Uterus (tissue), 2 donors: ENCODE data around the gene SNCG.

ENCODE experiments used
- CTCF ChIP-seq, 4 experiments: fragments of 200-600 bp in 2 of 4; fragments of 450-650 bp in 2 of 4; sonication (generic) in 2 of 4; IDR thresholded peaks; one replicate each; pipeline ENCODE4 v1.5.1; 2016 to 2019; ENCODE audit warnings: antibody characterized with exemption in 4 of 4, mild to moderate bottlenecking in 2 of 4, moderate library complexity in 1 of 4
- POLR2A ChIP-seq, 2 donors: fragments of 450-650 bp; IDR thresholded peaks; one replicate each; pipeline ENCODE4 v1.6.1; 2016; ENCODE audit warnings: antibody characterized with exemption in 2 of 2, mild to moderate bottlenecking in 1 of 2, moderate library complexity in 1 of 2

DNA sequence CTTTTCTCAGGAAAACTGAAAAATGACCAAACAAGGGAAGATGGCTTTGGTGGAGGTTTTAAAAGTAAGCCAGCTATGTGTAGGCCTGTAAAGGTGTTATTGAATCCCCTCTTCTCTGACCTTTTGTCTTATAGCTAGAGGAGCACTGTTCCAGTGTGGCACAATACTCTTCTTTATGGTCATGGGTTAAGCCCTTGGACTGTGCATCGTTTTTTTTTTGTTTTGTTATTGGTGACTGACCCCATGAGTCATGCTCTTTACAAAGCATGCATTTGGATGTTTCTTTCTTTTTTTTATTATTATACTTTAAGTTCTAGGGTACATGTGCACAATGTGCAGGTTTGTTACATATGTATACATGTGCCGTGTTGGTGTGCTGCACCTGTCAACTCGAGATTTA, 42.1 kb downstream of the SNCG start:
- TF ChIP-seq CTCF (IDR thresholded peaks at IDR 0.05), result no peak
- TF ChIP-seq POLR2A (IDR thresholded peaks at IDR 0.05), result no peak
